ENCODE data around the gene PRPH.
"Not testable (repeated sequence)": the region's sequence is repeated elsewhere in the genome, so short reads cannot be mapped to it uniquely, and the experiment has no call there.

The PRPH gene

DNA sequence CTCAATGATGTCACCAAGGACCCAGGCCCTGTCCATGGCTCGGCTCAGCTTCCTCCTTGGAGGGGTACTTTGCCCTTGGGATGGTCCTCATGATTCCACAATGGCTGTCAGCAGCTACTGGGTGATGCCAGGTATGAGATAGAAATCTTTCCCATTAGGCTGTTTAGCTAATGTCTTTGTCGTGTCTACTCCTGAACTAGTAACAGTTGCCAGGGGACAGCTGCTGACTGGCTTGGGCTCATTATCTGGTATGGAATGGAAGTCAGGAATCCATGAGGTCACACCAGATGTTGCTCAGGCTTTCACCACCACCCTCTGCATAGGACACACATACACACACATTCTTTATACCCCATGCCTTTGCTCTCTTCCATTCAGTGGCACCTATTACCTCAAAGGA, 9.2 kb downstream of the PRPH start:
- DNase-seq = no peak

DNA sequence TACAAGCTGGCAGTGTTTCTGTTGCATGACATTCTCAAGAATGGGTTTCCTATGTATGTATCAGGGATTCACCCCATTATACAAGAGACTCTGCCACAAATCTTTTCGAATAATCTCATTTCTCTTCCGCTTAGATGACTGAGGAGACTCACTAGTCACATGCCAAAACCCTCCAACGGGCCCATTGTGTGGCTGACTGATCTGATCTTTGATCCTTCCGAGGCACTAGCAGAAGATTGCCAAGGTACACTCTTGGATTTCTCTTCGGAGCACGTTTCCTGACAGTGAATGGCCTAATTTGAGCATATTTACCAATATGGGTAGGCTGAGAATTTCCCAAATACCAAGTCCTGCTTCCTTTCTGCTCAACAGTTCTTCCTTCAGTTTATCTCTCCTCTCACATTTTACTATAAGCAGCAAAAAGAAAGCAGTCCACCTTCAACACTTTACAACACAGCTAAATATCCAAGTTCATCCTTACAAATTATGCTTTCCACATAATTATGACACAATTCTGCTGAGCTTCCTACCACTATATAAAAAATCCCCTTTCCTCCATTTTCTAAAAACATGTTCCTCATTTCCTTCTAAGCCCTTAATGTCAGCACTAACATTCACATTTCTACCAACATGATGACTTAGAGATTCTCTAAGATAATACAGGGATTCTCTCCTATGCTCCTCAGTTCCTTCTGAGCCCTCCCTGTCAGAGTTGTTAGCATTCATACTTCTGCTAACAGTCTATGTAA, 11.0 kb downstream of the PRPH start:
- DNase-seq = no peak

GRCh38 chr12:49309386-49309785, 14.4 kb downstream of the PRPH start:
- no peak for DNase-seq

GRCh38 chr12:49310451-49311000, 15.6 kb downstream of the PRPH start:
- DNase-seq = not testable (repeated sequence)

- no peak for DNase-seq
Observed at GRCh38 chr12:49314811-49315210, 19.9 kb downstream of the PRPH start.

DNA sequence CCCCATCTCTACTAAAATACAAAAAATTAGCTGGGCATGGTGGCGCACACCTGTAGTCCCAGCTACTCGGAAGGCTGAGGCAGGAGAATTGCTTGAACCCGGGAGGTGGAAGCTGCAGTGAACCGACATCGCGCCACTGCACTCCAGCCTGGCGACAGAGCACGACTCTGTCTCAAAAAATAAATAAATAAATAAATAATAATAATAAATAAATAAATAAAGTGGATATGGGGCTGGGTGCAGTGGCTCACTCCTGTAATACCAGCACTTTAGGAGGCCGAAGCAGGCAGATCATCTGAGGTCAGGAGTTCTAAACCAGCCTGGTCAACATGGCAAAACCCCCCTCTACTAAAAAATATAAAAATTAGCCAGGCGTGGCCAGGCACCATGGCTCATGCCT, 22.2 kb downstream of the PRPH start:
- not testable (repeated sequence) for DNase-seq

GRCh38 chr12:49320411-49321103, 25.6 kb downstream of the PRPH start:
- not testable (repeated sequence) for DNase-seq

DNA sequence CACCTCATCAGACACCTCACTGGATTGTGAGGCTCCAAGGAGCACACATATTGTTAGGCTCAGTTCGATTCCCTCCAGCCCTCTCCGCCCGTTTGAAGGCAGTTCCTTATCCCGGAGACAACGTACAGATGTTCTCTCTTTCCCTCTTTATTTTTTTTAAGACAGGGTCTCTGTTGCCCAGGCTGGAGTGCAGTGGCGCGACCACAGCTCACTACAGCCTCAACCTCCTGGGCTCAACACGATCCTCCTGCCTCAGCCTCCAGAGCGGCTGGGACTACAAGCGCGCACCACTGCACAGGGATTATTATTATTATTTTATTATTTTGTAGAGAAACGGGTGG, 27.4 kb downstream of the PRPH start:
- no peak for DNase-seq

- peak; percentile 94 for DNase-seq
Observed at GRCh38 chr12:49322708-49323523, 28.0 kb downstream of the PRPH start, which contains the start of gene TROAP. Gene TROAP, plus strand, starts transcription at chr12:49323255. Its CDS starts 354 bp downstream, at chr12:49323609.

DNA sequence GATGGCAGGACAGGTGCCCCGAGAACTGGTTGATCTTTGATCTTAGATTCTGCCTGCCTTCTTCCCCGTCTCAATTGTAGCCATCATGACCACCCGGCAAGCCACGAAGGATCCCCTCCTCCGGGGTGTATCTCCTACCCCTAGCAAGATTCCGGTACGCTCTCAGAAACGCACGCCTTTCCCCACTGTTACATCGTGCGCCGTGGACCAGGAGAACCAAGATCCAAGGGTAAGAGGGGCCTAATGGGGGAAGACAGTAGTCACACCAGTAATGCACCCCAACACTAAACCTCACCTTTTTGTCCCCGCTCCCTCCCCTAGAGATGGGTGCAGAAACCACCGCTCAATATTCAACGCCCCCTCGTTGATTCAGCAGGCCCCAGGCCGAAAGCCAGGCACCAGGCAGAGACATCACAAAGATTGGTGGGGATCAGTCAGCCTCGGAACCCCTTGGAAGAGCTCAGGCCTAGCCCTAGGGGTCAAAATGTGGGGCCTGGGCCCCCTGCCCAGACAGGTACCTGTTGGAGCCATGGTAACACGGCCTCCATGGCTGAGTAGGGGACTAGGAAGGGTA, 28.7 kb downstream of the PRPH start:
- DNase-seq = no peak

DNA sequence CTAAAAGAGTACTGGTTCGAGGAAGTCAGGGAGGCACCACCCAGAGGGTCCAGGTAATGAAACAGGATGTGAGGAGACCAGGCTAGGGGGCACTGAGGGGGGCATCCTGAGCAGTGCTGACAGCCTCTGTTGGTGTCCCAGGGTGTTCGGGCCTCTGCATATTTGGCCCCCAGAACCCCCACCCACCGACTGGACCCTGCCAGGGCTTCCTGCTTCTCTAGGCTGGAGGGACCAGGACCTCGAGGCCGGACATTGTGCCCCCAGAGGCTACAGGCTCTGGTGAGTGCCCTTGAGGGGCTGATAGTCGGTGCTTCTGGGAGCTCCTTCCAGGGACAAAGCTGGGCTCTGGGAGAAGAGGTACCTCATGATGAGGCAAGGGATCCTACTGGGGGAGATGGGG, 30.7 kb downstream of the PRPH start:
- DNase-seq = no peak

GRCh38 chr12:49327368-49327767, 32.4 kb downstream of the PRPH start:
- no peak for DNase-seq

GRCh38 chr12:49327887-49328286, 32.9 kb downstream of the PRPH start:
- DNase-seq = no peak

- DNase-seq = no peak
Observed at GRCh38 chr12:49328816-49329215, 33.9 kb downstream of the PRPH start.

GRCh38 chr12:49330032-49330619, 35.2 kb downstream of the PRPH start:
- no peak for DNase-seq

DNA sequence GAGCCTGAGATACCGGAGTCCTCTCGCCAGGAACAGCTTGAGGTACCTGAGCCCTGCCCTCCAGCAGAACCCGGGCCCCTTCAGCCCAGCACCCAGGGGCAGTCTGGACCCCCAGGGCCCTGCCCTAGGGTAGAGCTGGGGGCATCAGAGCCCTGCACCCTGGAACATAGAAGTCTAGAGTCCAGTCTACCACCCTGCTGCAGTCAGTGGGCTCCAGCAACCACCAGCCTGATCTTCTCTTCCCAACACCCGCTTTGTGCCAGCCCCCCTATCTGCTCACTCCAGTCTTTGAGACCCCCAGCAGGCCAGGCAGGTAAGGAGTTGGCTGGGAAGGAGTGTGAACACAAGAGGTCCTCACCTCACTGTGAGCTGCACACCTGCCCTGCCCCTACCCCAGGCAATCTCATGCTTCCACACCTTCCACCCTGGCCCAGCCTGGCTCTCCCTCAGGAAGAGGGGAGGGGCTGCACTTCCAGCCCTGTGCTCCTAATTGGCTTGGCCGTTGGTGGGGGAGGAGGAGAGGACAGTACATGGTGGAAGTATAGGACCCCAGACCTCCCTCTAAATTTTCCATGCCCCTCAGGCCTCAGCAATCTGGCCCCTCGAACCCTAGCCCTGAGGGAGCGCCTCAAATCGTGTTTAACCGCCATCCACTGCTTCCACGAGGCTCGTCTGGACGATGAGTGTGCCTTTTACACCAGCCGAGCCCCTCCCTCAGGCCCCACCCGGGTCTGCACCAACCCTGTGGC, 35.9 kb downstream of the PRPH start:
- DNase-seq = no peak

DNA sequence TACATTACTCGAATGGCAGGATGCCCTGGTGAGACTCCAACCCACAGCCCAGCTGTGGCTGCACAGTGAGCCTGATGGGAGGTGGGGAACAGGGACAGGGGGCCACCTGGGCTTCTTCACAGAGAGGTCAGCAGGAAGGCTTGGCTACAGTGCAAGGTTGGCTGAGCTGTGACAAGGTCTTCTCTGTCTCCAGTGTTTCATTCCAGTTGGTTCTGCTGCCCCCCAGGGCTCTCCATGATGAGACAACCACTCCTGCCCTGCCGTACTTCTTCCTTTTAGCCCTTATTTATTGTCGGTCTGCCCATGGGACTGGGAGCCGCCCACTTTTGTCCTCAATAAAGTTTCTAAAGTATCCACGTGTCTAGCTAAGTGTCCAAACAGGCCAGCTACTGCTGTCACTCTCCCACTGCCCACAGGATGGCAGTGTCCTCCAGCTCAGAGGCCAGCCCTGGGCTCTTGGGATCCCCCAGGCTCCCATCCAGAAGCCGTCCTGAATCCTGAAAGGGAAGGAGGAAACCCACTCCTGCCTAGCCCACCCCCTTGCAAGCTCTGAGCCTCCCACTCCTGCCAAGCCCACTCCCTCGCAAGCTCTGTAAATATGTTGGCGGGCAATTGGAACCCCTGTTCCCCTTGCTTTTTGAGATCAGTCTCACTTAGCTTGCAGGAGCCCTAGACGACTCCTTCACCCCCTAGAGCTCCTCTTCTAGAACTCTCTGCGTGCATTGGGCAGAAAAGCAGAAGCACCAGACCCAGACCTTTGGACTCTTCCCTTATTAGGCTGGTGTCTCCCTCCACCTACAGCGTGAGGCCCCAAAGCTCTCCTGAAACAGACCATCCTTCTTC, 36.7 kb downstream of the PRPH start:
- no peak for DNase-seq

DNA sequence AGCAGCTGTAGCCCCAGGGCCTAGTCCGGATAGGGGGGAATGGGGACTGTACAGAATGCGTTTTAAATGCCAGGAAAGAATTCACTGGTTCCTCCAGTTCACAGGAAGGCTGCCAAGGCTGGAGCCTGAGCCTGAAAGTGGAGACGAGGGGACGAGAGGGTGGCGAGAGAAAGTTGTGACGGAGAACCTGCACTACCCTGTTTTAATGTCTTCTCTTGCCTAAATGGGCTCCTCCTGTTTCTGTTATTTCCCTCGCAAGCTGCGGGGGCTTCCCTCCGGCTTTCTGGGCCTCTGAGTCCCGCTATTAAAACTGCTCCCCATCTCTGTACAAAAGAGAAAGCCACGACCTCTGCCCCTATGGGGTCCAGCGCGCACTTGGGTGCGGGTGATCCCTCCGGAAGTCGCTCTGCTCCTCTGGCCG, 37.5 kb downstream of the PRPH start:
- DNase-seq = no peak

DNA sequence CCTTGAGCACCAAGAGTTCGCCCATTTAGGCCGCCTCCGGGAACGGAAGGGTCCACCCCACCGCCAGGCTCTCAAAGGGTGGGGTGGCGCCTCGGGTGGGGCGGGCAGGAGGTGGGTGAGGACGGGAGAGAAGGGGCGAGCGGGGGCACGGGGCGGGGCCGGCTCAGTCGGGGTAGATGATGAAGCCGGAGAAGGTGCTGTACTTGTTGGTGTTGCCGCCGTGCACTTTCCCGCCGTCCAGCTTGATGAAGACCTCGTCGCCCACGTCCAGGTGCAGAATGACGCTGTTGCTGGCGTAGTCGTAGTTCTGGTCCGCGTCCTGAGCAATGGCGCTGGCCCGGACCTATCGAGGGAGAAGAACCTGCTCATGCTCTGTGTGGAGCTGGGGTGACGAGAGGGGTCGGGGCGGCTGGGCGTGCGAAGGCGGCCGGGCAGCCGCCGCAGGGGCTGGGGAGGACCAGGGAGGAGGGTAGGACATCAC, 38.0 kb downstream of the PRPH start:
- DNase-seq = no peak

DNA sequence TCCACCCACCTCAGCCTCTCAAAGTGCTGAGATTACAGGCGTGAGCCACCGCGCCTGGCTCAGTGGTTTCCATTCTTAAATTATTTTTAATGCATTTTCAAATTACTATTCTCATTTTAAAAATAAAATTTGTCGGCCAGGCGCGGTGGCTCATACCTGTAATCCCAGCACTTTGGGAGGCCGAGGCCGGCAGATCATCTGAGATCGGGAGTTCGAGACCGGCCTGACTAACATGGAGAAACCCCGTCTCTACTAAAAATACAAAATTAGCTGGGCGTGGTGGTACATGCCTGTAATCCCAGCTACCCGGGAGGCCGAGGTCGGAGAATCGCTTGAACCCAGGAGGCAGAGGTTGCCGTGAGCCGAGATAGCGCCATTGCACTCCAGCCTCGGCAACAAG, 38.8 kb downstream of the PRPH start:
- not testable (repeated sequence) for DNase-seq

DNA sequence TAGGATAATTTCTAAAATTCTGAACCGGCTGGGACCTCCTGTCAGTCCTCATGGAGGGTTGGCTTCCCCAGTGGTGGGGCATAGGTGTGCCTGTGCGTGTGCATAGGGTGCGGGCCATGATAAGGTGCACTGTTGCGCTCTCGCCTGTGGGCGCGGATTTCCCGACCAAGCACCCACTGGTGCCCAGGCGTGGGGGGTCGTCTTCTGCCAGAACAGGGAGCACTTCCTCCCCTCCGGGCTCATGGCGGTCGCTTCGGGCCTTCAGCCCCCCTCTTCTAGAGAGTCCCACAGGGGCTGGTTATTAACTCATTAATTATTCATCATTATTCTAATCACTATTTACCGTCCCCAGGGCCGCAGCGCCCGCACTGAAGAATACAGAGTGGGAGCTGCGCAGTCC, 39.3 kb downstream of the PRPH start:
- no peak for DNase-seq

Measured in GF-D8 (cell line).